ENCODE results near the gene PRKAG2.

Gene PRKAG2

DNA sequence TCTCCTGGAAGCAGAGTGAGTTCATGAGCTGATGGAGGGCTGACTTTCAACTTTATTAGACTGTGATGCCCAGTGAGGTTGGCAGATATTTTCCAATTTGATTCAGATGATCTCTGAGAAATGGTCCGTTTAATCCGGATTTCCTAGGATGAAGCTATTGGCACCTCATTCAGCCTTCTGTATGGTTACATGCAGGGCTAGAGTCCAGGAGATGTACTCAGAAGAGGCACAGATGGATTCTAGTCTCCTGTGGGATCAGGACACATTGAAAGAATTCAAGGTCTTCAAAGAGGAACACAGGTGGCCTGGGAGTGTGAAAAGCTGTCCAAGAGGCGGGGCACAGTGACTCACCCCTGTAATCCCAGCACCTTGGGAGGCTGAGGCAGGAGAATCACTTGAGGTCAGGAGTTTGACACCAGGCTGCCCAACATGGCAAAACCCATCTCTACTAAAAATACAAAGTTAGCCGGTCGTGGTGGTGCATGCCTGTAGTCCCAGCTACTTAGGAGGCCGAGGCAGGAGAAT lies 334.2 kb downstream of the PRKAG2 start:
- H3K9me2 ChIP-seq (replicated peaks; ENCODE audit: insufficient read depth, low read length) = no peaks in the 10 kb centered on the region

GRCh38 chr7:151541709-151542499 lies 335.0 kb downstream of the PRKAG2 start:
- no peaks in the 10 kb centered on the region for H4K20me1 ChIP-seq (ENCODE audit: low read depth, low read length)
- H3K9me3 ChIP-seq (ENCODE audit: insufficient read depth, low read length) = no peaks in the 10 kb centered on the region
- no peak overlapping the region for H3K4me2 ChIP-seq (ENCODE audit: low read depth, low read length, poor library complexity, severe bottlenecking)
- no peak overlapping the region for H3K27ac ChIP-seq (ENCODE audit: low read depth, low read length)
- H3K9me2 ChIP-seq (replicated peaks; ENCODE audit: insufficient read depth, low read length) = no peaks in the 10 kb centered on the region
- H3K27me3 ChIP-seq (ENCODE audit: low read length) = no peaks in the 10 kb centered on the region
- no peak overlapping the region for H2AFZ ChIP-seq (ENCODE audit: low read depth, low read length, severe bottlenecking)
- H3K9ac ChIP-seq (ENCODE audit: low read length) = no peak overlapping the region
- no peak overlapping the region for H3K4me3 ChIP-seq (ENCODE audit: insufficient read depth, low read length, poor library complexity, severe bottlenecking)
- TF ChIP-seq EZH2phosphoT487 (conservative IDR thresholded peaks at IDR 0.05; ENCODE audit: low read length) = no peak
- TF ChIP-seq, protein P1, sequence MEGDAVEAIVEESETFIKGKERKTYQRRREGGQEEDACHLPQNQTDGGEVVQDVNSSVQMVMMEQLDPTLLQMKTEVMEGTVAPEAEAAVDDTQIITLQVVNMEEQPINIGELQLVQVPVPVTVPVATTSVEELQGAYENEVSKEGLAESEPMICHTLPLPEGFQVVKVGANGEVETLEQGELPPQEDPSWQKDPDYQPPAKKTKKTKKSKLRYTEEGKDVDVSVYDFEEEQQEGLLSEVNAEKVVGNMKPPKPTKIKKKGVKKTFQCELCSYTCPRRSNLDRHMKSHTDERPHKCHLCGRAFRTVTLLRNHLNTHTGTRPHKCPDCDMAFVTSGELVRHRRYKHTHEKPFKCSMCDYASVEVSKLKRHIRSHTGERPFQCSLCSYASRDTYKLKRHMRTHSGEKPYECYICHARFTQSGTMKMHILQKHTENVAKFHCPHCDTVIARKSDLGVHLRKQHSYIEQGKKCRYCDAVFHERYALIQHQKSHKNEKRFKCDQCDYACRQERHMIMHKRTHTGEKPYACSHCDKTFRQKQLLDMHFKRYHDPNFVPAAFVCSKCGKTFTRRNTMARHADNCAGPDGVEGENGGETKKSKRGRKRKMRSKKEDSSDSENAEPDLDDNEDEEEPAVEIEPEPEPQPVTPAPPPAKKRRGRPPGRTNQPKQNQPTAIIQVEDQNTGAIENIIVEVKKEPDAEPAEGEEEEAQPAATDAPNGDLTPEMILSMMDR (IDR thresholded peaks at IDR 0.05; ENCODE audit: insufficient read depth, low read length, poor library complexity, severe bottlenecking) = no peak
- no peaks in the 10 kb centered on the region for H3K79me2 ChIP-seq (ENCODE audit: insufficient read depth, low read length)
- no peaks in the 10 kb centered on the region for H3F3A ChIP-seq (ENCODE audit: insufficient read depth)
- no peaks in the 10 kb centered on the region for H3K36me3 ChIP-seq (ENCODE audit: low read length)

More for the DNA sequence above, 334.2 kb downstream of the PRKAG2 start:
- Histone ChIP-seq H3F3A (ENCODE audit: insufficient read depth) (no peaks in the 10 kb centered on the region), H3K4me2 (ENCODE audit: low read depth, low read length, poor library complexity, severe bottlenecking) (no peak overlapping the region), H3K36me3 (ENCODE audit: low read length) (no peaks in the 10 kb centered on the region), H3K9ac (ENCODE audit: low read length) (no peak overlapping the region), H2AFZ (ENCODE audit: low read depth, low read length, severe bottlenecking) (no peak overlapping the region), H3K79me2 (ENCODE audit: insufficient read depth, low read length) (no peaks in the 10 kb centered on the region), H4K20me1 (ENCODE audit: low read depth, low read length) (no peaks in the 10 kb centered on the region), H3K4me3 (ENCODE audit: insufficient read depth, low read length, poor library complexity, severe bottlenecking) (no peak overlapping the region), H3K27me3 (ENCODE audit: low read length) (no peaks in the 10 kb centered on the region), H3K27ac (ENCODE audit: low read depth, low read length) (no peak overlapping the region), H3K9me3 (ENCODE audit: insufficient read depth, low read length) (no peaks in the 10 kb centered on the region)
- TF ChIP-seq, protein P1 (IDR thresholded peaks at IDR 0.05; ENCODE audit: insufficient read depth, low read length, poor library complexity, severe bottlenecking) = no peak
- TF ChIP-seq EZH2phosphoT487 (conservative IDR thresholded peaks at IDR 0.05; ENCODE audit: low read length) = no peak

- Histone ChIP-seq H3K9me3 (ENCODE audit: insufficient read depth, low read length) (no peaks in the 10 kb centered on the region), H3K4me3 (ENCODE audit: insufficient read depth, low read length, poor library complexity, severe bottlenecking) (no peak overlapping the region), H4K20me1 (ENCODE audit: low read depth, low read length) (no peaks in the 10 kb centered on the region), H2AFZ (ENCODE audit: low read depth, low read length, severe bottlenecking) (no peak overlapping the region), H3K9ac (ENCODE audit: low read length) (no peak overlapping the region), H3K27me3 (ENCODE audit: low read length) (no peaks in the 10 kb centered on the region), H3K9me2 (replicated peaks; ENCODE audit: insufficient read depth, low read length) (no peaks in the 10 kb centered on the region), H3K79me2 (ENCODE audit: insufficient read depth, low read length) (no peaks in the 10 kb centered on the region), H3F3A (ENCODE audit: insufficient read depth) (no peaks in the 10 kb centered on the region), H3K36me3 (ENCODE audit: low read length) (no peaks in the 10 kb centered on the region), H3K4me2 (ENCODE audit: low read depth, low read length, poor library complexity, severe bottlenecking) (no peak overlapping the region), H3K27ac (ENCODE audit: low read depth, low read length) (no peak overlapping the region)
- TF ChIP-seq, protein P1 (IDR thresholded peaks at IDR 0.05; ENCODE audit: insufficient read depth, low read length, poor library complexity, severe bottlenecking) = no peak
- TF ChIP-seq EZH2phosphoT487 (conservative IDR thresholded peaks at IDR 0.05; ENCODE audit: low read length) = no peak
These were observed 336.8 kb downstream of the PRKAG2 start for GRCh38 chr7:151540146-151540545.
